H1 (cell line): ENCODE data around the gene VSIG10. TPM values are rescaled to one million over a fixed set of nuclear protein-coding genes. Genes with fewer than 3 reads are reported as not detected.

ENCODE experiments used
- CTCF ChIA-PET: fragments of 300-600 bp; sonication (Branson Sonifier 250); formaldehyde crosslinking; loops from one replicate; lab custom pipeline; 2021; ENCODE audit not compliant: partially characterized antibody; lab: Charles Lee
- POLR2A ChIA-PET: fragments of 300-600 bp; sonication (Branson Sonifier 250); formaldehyde crosslinking; loops from one replicate; lab custom pipeline; 2021; ENCODE audit warnings: inconsistent platforms; ENCODE audit not compliant: partially characterized antibody; lab: Charles Lee
- DNase-seq, 2 experiments: peaks; one replicate each; pipeline versions ENCODE4 v3.0.0 to v3.0.0-alpha.2; 2010 to 2022; ENCODE audit warnings: low spot score in 2 of 2, low read depth in 1 of 2, mixed read lengths in 1 of 2
- FAIRE-seq: peaks from 2 replicates; lab custom pipeline; 2011; peaks lifted over from hg19 to GRCh38; lab: Jason Lieb, UNC
- H2AFZ ChIP-seq: 2 replicates; pipeline ENCODE4 v1.8.1; 2012; ENCODE audit warnings: low read length, inconsistent platforms
- H2AK5ac ChIP-seq: 2 replicates; pipeline ENCODE4 v1.6.1; 2013; ENCODE audit warnings: low read depth, low read length
- H2BK120ac ChIP-seq: replicated peaks from 2 replicates; pipeline ENCODE3; 2013; ENCODE audit warnings: low read depth, low read length, inconsistent platforms
- H2BK12ac ChIP-seq: 2 replicates; pipeline ENCODE4 v1.6.1; 2013; ENCODE audit warnings: low read depth, low read length
- H2BK15ac ChIP-seq: 2 replicates; pipeline ENCODE4 v1.6.1; 2013; ENCODE audit warnings: low read length
- H2BK20ac ChIP-seq: 2 replicates; pipeline ENCODE4 v1.6.1; 2013; ENCODE audit warnings: low read length
- H2BK5ac ChIP-seq: 2 replicates; pipeline ENCODE4 v1.6.1; 2013; ENCODE audit warnings: low read depth, low read length
- H3K14ac ChIP-seq: 2 replicates; pipeline ENCODE4 v1.6.1; 2013; ENCODE audit warnings: inconsistent platforms; ENCODE audit not compliant: insufficient read length
- H3K18ac ChIP-seq: 2 replicates; pipeline ENCODE4 v1.6.1; 2013; ENCODE audit warnings: low read length; ENCODE audit errors: extremely low read depth
- H3K23ac ChIP-seq: 2 replicates; pipeline ENCODE4 v1.6.1; 2013; ENCODE audit warnings: inconsistent platforms; ENCODE audit not compliant: insufficient read length
- H3K23me2 ChIP-seq: 2 replicates; pipeline ENCODE4 v1.6.1; 2013; ENCODE audit warnings: low read depth, low read length
- H3K27ac ChIP-seq: 2 replicates; pipeline ENCODE4 v1.6.1; 2011; ENCODE audit warnings: low read depth, low read length, inconsistent platforms
- H3K27me3 ChIP-seq, 4 experiments: replicated peaks in 1 of 4; 1 replicate in 1 of 4; 2 replicates in 3 of 4; pipeline versions ENCODE4 v1.6.1 to v1.8.1; 2011 to 2013; ENCODE audit warnings: low read length in 3 of 4, mild to moderate bottlenecking in 3 of 4, inconsistent platforms in 2 of 4, mixed read lengths in 2 of 4, moderate library complexity in 1 of 4; ENCODE audit not compliant: control insufficient read depth in 3 of 4, insufficient read depth in 3 of 4; ENCODE audit errors: extremely low read depth in 1 of 4
- H3K36me3 ChIP-seq, 4 experiments: 2 replicates each; pipeline versions ENCODE4 v1.6.1 to v1.8.1; 2011 to 2013; ENCODE audit warnings: mild to moderate bottlenecking in 4 of 4, low read length in 3 of 4, moderate library complexity in 2 of 4, control low read depth in 1 of 4, inconsistent platforms in 1 of 4; ENCODE audit not compliant: insufficient read depth in 4 of 4, control insufficient read depth in 2 of 4
- H3K4ac ChIP-seq: replicated peaks from 2 replicates; pipeline ENCODE3; 2013; ENCODE audit warnings: low read length, low read depth, mixed read lengths, inconsistent platforms; ENCODE audit not compliant: insufficient read length
- H3K4me1 ChIP-seq, 4 experiments: replicated peaks in 1 of 4; 1 replicate in 1 of 4; 2 replicates in 3 of 4; pipeline versions ENCODE4 v1.6.1 to v1.8.1; 2011 to 2013; ENCODE audit warnings: low read length in 3 of 4, inconsistent platforms in 2 of 4, mixed read lengths in 1 of 4; ENCODE audit not compliant: insufficient read depth in 4 of 4, control insufficient read depth in 3 of 4
- H3K4me2 ChIP-seq, 2 experiments: 2 replicates each; pipeline versions ENCODE4 v1.6.1 to v1.8.1; 2011 to 2013; ENCODE audit warnings: low read depth in 2 of 2, low read length in 2 of 2, control low read depth in 1 of 2, inconsistent platforms in 1 of 2, mild to moderate bottlenecking in 1 of 2; ENCODE audit not compliant: insufficient read depth in 1 of 2
- H3K4me3 ChIP-seq, 4 experiments: fragments of 200-600, 300-600 bp in 1 of 4; sonication (generic), shearing (Covaris generic), sonication (Bioruptor Twin) in 1 of 4; 2 replicates each; pipeline versions ENCODE4 v1.5.1 to v1.8.1; 2011 to 2016; ENCODE audit warnings: low read length in 4 of 4, low read depth in 3 of 4, control low read depth in 2 of 4, inconsistent platforms in 2 of 4, mild to moderate bottlenecking in 2 of 4, mixed read lengths in 1 of 4, moderate library complexity in 1 of 4; ENCODE audit not compliant: insufficient read depth in 2 of 4; ENCODE audit errors: extremely low read depth in 1 of 4
- H3K56ac ChIP-seq: replicated peaks from 2 replicates; pipeline ENCODE3; 2013; ENCODE audit warnings: low read depth, mild to moderate bottlenecking, mixed read lengths, low read length, inconsistent platforms; ENCODE audit not compliant: insufficient read length
- H3K79me1 ChIP-seq: 2 replicates; pipeline ENCODE4 v1.6.1; 2013; ENCODE audit warnings: low read depth, low read length, control low read depth
- H3K79me2 ChIP-seq, 2 experiments: 2 replicates each; pipeline versions ENCODE4 v1.6.1 to v1.8.1; 2012 to 2013; ENCODE audit warnings: low read length in 2 of 2, mild to moderate bottlenecking in 2 of 2, inconsistent platforms in 1 of 2; ENCODE audit not compliant: insufficient read depth in 2 of 2, control insufficient read depth in 1 of 2
- H3K9ac ChIP-seq, 4 experiments: replicated peaks in 1 of 4; 1 replicate in 1 of 4; 2 replicates in 3 of 4; pipeline versions ENCODE4 v1.6.1 to v1.8.1; 2011 to 2013; ENCODE audit warnings: low read depth in 3 of 4, low read length in 3 of 4, control low read depth in 2 of 4, mild to moderate bottlenecking in 2 of 4, moderate library complexity in 2 of 4, inconsistent platforms in 1 of 4; ENCODE audit errors: extremely low read depth in 1 of 4
- H3K9me3 ChIP-seq, 2 experiments: 2 replicates each; pipeline versions ENCODE4 v1.6.1 to v1.8.1; 2012 to 2013; ENCODE audit warnings: mild to moderate bottlenecking in 2 of 2, moderate library complexity in 2 of 2, control low read depth in 1 of 2, inconsistent platforms in 1 of 2, low read depth in 1 of 2, low read length in 1 of 2, mixed read lengths in 1 of 2; ENCODE audit not compliant: insufficient read depth in 2 of 2
- H4K20me1 ChIP-seq, 2 experiments: replicated peaks in 1 of 2; 2 replicates each; pipeline versions ENCODE3 to v1.8.1; 2011 to 2013; ENCODE audit warnings: inconsistent platforms in 2 of 2, low read length in 2 of 2, mild to moderate bottlenecking in 1 of 2; ENCODE audit not compliant: insufficient read depth in 2 of 2, control insufficient read depth in 1 of 2
- H4K5ac ChIP-seq: 2 replicates; pipeline ENCODE4 v1.6.1; 2013; ENCODE audit warnings: low read length, low read depth, mixed read lengths, inconsistent platforms; ENCODE audit not compliant: insufficient read length
- H4K8ac ChIP-seq: 2 replicates; pipeline ENCODE4 v1.8.0; 2013; ENCODE audit warnings: mild to moderate bottlenecking, moderate library complexity, low read length, inconsistent platforms; ENCODE audit not compliant: insufficient read depth; ENCODE audit errors: extremely low read depth
- H4K91ac ChIP-seq: replicated peaks from 2 replicates; pipeline ENCODE3; 2013; ENCODE audit warnings: low read length, mixed read lengths, inconsistent platforms; ENCODE audit not compliant: insufficient read length
- CTBP2 ChIP-seq: IDR thresholded peaks from 2 replicates; pipeline ENCODE4 v1.7.0; 2011; ENCODE audit warnings: borderline replicate concordance, mild to moderate bottlenecking, moderate library complexity, mixed read lengths, low read length; ENCODE audit not compliant: insufficient read depth, insufficient read length
- EGR1 ChIP-seq: IDR thresholded peaks from 2 replicates; pipeline ENCODE4 v1.6.1; 2011; ENCODE audit warnings: low read depth, low read length, borderline replicate concordance
- HDAC6 ChIP-seq: IDR thresholded peaks from one replicate; pipeline ENCODE4 v1.7.1; 2012; ENCODE audit warnings: low read depth, mild to moderate bottlenecking, inconsistent platforms, low read length, moderate library complexity
- JUN ChIP-seq: IDR thresholded peaks from 2 replicates; pipeline ENCODE4 v1.6.1; 2011; ENCODE audit warnings: low read depth, mild to moderate bottlenecking, improper control_type of control experiment, low read length
- NRF1 ChIP-seq: IDR thresholded peaks from 2 replicates; pipeline ENCODE4 v1.6.1; 2011; ENCODE audit warnings: mild to moderate bottlenecking, low read depth, low read length, improper control_type of control experiment
- RXRA ChIP-seq: IDR thresholded peaks from 2 replicates; pipeline ENCODE4 v1.6.1; 2011; ENCODE audit warnings: low read depth, mild to moderate bottlenecking, low read length, moderate library complexity; ENCODE audit not compliant: insufficient read depth
- SP1 ChIP-seq: IDR thresholded peaks from 2 replicates; pipeline ENCODE4 v1.6.1; 2011; ENCODE audit warnings: low read depth, low read length
- SRF ChIP-seq: IDR thresholded peaks from 2 replicates; pipeline ENCODE4 v1.6.1; 2011; ENCODE audit warnings: mild to moderate bottlenecking, low read depth, low read length, moderate library complexity
- WGBS, 2 experiments: shearing (Covaris generic) in 1 of 2; methylation state at CpG; one replicate each; pipeline versions ENCODE4 v1.1.6 to v1.1.7; 2013 to 2015; ENCODE audit warnings: low lambda C conversion rate in 2 of 2, mixed read lengths in 2 of 2, inconsistent platforms in 1 of 2, low coverage in 1 of 2, missing lambda C conversion rate in 1 of 2; ENCODE audit not compliant: insufficient replicate concordance in 2 of 2, insufficient coverage in 1 of 2, insufficient read length in 1 of 2; ENCODE audit errors: extremely low coverage in 1 of 2, missing lambda C conversion rate in 1 of 2; 5-methylcytosine and 5-hydroxymethylcytosine counted together
- polyA plus RNA-seq, 7 experiments: library from polyadenylated mRNA; depleted of rRNA in 3 of 7; stranded (reverse) in 5 of 7; unstranded in 2 of 7; fragments of >200 nt in 5 of 7; fragments of 200-250 nt in 2 of 7; gene quantifications; 1 replicate in 5 of 7; 2 replicates in 1 of 7; 4 replicates in 1 of 7; pipeline versions ENCODE4 v1.2.1 to v1.2.3, GENCODE V29; 2011 to 2013; ENCODE audit warnings: missing spikeins in 2 of 7, mixed read lengths in 2 of 7
- total RNA-seq: library from RNA; stranded (reverse); fragmentation: NEBNext Ultra II Directional; extraction: Animal tissue kit (Norgen Biotek cat#: 25700); gene quantifications from 2 replicates; pipeline ENCODE4 v1.2.1, GENCODE V29; 2021
- TF ChIP-seq, protein P1 (sequence below), 3 experiments: IDR thresholded peaks; 1 replicate in 2 of 3; 2 replicates in 1 of 3; pipeline versions ENCODE4 v1.5.1 to v1.6.1; 2011; ENCODE audit warnings: low read length in 3 of 3, mild to moderate bottlenecking in 3 of 3, inconsistent platforms in 2 of 3, low read depth in 1 of 3, moderate library complexity in 1 of 3; ENCODE audit not compliant: insufficient read depth in 1 of 3; ENCODE audit errors: control extremely low read depth in 1 of 3
- TF ChIP-seq, protein P2 (sequence below): IDR thresholded peaks from 2 replicates; pipeline ENCODE4 v1.6.1; 2012; ENCODE audit warnings: inconsistent platforms

VSIG10 gene
- total and polyA plus RNA-seq, 2 of the 8 experiments (the other 6 are each of a cell fraction or from before 2014, with no cell fraction given), result 34.4 to 93.6 TPM

DNA sequence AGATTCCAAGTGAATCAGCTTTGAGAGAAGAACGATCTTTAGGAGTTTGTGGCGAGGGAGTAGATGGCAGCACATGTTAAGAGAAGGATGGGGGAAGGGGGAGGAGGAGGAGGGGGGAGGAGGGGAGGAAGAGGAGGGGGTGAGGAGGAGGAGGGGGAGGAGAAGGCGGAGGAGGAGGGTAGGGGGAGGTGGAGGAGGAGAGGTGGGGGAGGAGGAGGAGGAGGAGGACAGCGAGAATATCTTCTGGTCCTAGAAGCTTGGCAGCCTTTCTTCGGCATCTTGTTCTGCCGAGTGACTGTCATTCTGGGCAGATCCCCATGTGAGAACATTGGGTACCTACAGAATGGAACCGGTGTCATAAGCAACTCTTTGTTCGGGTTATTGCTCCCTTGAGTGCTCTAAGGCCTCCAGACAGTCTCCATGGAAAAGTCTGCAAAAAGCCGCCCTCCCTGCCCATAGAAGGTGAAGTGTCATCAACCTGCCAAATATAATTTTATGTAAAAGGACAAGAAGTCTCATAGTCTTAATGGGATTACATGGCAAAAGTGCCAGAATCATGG, 80.4 kb downstream of the VSIG10 start:
- Histone ChIP-seq H4K20me1 (peaks cover 3 to 6% of the 10 kb centered on the region in 2 experiments), H2BK12ac (no peak overlapping the region), H3K18ac (no peak overlapping the region), H4K8ac (no peak overlapping the region), H3K14ac (no peak overlapping the region), H2BK20ac (no peak overlapping the region), H2AFZ (no peak overlapping the region), H4K91ac (no peak overlapping the region), H3K4me3 (no peak overlapping the region), H2BK120ac (no peak overlapping the region), H2BK5ac (no peak overlapping the region), H3K23me2 (no peaks in the 10 kb centered on the region), H3K79me2 (no peaks in the 10 kb centered on the region; a peak in 1 of 4 replicates), H3K4ac (no peak overlapping the region), H3K27me3 (no peaks in the 10 kb centered on the region), H3K27ac (no peak overlapping the region), H2BK15ac (no peak overlapping the region), H3K9ac (no peak overlapping the region), H3K56ac (no peak overlapping the region), H3K9me3 (no peaks in the 10 kb centered on the region), H4K5ac (no peak overlapping the region), H3K23ac (no peak overlapping the region), H3K4me1 (no peaks in the 10 kb centered on the region), H3K36me3 (peaks cover 22 to 78% (median 62%) of the 10 kb centered on the region in 4 experiments), H3K4me2 (no peak overlapping the region), H3K79me1 (no peaks in the 10 kb centered on the region; the same call in 1 of the 2 replicates), H2AK5ac (no peak overlapping the region)
- DNase-seq, result no peak
- 75 to 96% methylated on average over 1 to 7 of the region's 9 CpGs for WGBS, 2 experiments
- POLR2A ChIA-PET, result interaction anchor here (0.9 to 9.0 kb wide), 2 partner anchors 9 to 38 kb away, joined by 3 to 113 read pairs; partner anchors contain the start of gene WSB2
- CTCF ChIA-PET, result interaction anchor here (0.7 to 1.9 kb wide), 3 partner anchors 11 to 149 kb away, joined by 3 to 5 read pairs (median 4); no protein-coding TSS in a partner anchor
- no peak for FAIRE-seq
- no peak for TF ChIP-seq NRF1
- no peak for TF ChIP-seq EGR1
- TF ChIP-seq RXRA, result no peak
- no peak for TF ChIP-seq JUN
- TF ChIP-seq SP1, result no peak
- TF ChIP-seq, protein P1, sequence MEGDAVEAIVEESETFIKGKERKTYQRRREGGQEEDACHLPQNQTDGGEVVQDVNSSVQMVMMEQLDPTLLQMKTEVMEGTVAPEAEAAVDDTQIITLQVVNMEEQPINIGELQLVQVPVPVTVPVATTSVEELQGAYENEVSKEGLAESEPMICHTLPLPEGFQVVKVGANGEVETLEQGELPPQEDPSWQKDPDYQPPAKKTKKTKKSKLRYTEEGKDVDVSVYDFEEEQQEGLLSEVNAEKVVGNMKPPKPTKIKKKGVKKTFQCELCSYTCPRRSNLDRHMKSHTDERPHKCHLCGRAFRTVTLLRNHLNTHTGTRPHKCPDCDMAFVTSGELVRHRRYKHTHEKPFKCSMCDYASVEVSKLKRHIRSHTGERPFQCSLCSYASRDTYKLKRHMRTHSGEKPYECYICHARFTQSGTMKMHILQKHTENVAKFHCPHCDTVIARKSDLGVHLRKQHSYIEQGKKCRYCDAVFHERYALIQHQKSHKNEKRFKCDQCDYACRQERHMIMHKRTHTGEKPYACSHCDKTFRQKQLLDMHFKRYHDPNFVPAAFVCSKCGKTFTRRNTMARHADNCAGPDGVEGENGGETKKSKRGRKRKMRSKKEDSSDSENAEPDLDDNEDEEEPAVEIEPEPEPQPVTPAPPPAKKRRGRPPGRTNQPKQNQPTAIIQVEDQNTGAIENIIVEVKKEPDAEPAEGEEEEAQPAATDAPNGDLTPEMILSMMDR (IDR thresholded peaks at IDR 0.05; ENCODE audit: control extremely low read depth in 1 of 3, insufficient read depth in 1 of 3, low read depth in 1 of 3, low read length in 3 of 3), result no peak
- TF ChIP-seq, protein P2, sequence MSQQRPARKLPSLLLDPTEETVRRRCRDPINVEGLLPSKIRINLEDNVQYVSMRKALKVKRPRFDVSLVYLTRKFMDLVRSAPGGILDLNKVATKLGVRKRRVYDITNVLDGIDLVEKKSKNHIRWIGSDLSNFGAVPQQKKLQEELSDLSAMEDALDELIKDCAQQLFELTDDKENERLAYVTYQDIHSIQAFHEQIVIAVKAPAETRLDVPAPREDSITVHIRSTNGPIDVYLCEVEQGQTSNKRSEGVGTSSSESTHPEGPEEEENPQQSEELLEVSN, result no peak
- TF ChIP-seq SRF, result no peak
- no peak for TF ChIP-seq HDAC6
- TF ChIP-seq CTBP2, result no peak
